ENCODE results near the gene PPM1L. TPM values are rescaled to one million over a fixed set of nuclear protein-coding genes. Genes with fewer than 3 reads are reported as not detected.

PPM1L gene
- total and polyA plus RNA-seq, 2 of the 13 experiments (the other 11 are each of a cell fraction or from before 2014, with no cell fraction given) = 0.22 to 1.4 TPM

DNA sequence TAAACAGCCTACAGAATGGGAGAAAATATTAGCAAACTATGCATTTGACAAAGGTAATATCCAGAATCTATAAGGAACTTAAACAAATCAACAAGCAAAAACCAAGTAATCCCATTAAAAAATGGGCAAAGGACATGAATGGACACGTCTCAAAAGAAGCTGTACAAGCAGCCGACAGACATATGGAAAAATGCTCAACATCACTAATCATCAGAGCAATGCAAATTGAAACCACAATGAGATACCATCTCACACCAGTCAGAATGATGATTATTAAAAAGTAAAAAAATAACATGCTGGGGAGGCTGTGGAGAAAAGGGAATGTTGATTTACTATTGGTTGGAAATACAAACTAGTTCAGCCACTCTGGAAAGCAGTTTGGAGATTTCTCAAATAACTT is 30.7 kb upstream of the PPM1L start (continued):
- TF ChIP-seq, protein P1, sequence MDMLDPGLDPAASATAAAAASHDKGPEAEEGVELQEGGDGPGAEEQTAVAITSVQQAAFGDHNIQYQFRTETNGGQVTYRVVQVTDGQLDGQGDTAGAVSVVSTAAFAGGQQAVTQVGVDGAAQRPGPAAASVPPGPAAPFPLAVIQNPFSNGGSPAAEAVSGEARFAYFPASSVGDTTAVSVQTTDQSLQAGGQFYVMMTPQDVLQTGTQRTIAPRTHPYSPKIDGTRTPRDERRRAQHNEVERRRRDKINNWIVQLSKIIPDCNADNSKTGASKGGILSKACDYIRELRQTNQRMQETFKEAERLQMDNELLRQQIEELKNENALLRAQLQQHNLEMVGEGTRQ (IDR thresholded peaks at IDR 0.05; ENCODE audit: low read depth, low read length) = no peak
- TF ChIP-seq, protein P1 (CRISPR knock-in tag; IDR thresholded peaks at IDR 0.05; ENCODE audit: borderline replicate concordance) = no peak
- TF ChIP-seq, protein P2, sequence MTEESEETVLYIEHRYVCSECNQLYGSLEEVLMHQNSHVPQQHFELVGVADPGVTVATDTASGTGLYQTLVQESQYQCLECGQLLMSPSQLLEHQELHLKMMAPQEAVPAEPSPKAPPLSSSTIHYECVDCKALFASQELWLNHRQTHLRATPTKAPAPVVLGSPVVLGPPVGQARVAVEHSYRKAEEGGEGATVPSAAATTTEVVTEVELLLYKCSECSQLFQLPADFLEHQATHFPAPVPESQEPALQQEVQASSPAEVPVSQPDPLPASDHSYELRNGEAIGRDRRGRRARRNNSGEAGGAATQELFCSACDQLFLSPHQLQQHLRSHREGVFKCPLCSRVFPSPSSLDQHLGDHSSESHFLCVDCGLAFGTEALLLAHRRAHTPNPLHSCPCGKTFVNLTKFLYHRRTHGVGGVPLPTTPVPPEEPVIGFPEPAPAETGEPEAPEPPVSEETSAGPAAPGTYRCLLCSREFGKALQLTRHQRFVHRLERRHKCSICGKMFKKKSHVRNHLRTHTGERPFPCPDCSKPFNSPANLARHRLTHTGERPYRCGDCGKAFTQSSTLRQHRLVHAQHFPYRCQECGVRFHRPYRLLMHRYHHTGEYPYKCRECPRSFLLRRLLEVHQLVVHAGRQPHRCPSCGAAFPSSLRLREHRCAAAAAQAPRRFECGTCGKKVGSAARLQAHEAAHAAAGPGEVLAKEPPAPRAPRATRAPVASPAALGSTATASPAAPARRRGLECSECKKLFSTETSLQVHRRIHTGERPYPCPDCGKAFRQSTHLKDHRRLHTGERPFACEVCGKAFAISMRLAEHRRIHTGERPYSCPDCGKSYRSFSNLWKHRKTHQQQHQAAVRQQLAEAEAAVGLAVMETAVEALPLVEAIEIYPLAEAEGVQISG (CRISPR knock-in tag; IDR thresholded peaks at IDR 0.05) = no peak

DNA sequence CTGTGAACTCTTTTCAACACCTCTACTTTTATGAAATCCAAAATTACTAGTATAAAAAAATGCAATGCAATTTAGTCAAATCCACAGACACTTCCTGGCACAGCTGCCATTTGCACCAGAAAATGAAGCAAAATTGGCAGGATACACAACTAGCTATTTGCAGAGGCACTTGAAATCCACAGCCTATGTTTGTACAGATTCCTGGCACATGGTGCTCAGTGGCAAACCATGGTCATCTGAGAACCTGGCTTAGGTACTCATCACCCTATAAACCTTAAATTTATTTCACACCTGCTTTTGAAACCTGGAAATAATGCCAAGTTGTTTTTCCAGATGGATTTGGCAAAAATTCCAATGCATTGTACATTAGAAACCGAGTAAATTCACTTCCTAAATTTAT is 20.2 kb upstream of the PPM1L start:
- Histone ChIP-seq H3K9me3 (ENCODE audit: low read length) (no peaks in the 10 kb centered on the region), H4K20me1 (ENCODE audit: insufficient read depth, low read length) (no peaks in the 10 kb centered on the region), H3K4me3 (replicated peaks in 1 of 3; ENCODE audit: insufficient read depth in 1 of 3, low read depth in 2 of 3, low read length in 3 of 3) (no peak overlapping the region), H3K9ac (ENCODE audit: insufficient read depth, low read depth, low read length) (no peak overlapping the region), H3K4me1 (ENCODE audit: insufficient read depth, low read length) (no peaks in the 10 kb centered on the region), H3K36me3 (replicated peaks in 1 of 2; ENCODE audit: control insufficient read depth in 1 of 2, insufficient read depth in 2 of 2, low read length in 2 of 2) (no peaks in the 10 kb centered on the region), H3K27me3 (ENCODE audit: control insufficient read depth in 1 of 2, insufficient read depth in 2 of 2, low read length in 2 of 2) (no peaks in the 10 kb centered on the region; a peak in 1 of 5 replicates), H2AFZ (ENCODE audit: low read length) (no peak overlapping the region), H3K4me2 (ENCODE audit: low read depth, low read length) (no peak overlapping the region), H3K27ac (ENCODE audit: extremely low read length, insufficient read depth, low read length) (no peak overlapping the region), H3K79me2 (ENCODE audit: insufficient read depth, low read length) (no peaks in the 10 kb centered on the region)
- POLR2A ChIA-PET = no interaction called here
- BruUV-seq (replicated peaks) = no TSS peak
- CTCF ChIA-PET (ENCODE audit: low intra/inter-chr PET ratio, low total read pairs) = no interaction called here
- DNase-seq (ENCODE audit: low spot score) (no peak), ATAC-seq (no peak), FAIRE-seq (no peak)
- intact Hi-C loops (cut with micrococcal nuclease; ENCODE audit: unreplicated experiment) (no loop called here), in situ Hi-C loops (cut with HindIII; ENCODE audit: extremely low pct_ligation_motif_present, low pct_unique_long_range_greater_than_20kb) (no loop called here)
- 5% methylated on average over 1 of the region's 1 CpG for WGBS (ENCODE audit: low lambda C conversion rate)
- TF ChIP-seq ZNF121 (CRISPR knock-in tag; IDR thresholded peaks at IDR 0.05) = no peak
- TF ChIP-seq ZSCAN12 (CRISPR knock-in tag; IDR thresholded peaks at IDR 0.05) = no peak
- no peak for TF ChIP-seq PRMT3 (CRISPR knock-in tag; IDR thresholded peaks at IDR 0.05; ENCODE audit: borderline replicate concordance, low read depth)
- no peak for TF ChIP-seq RXRB (CRISPR knock-in tag; IDR thresholded peaks at IDR 0.05; ENCODE audit: borderline replicate concordance)
- no peak for TF ChIP-seq ZNF709 (CRISPR knock-in tag; IDR thresholded peaks at IDR 0.05)
- TF ChIP-seq NCOA2 (CRISPR knock-in tag; IDR thresholded peaks at IDR 0.05) = no peak
- TF ChIP-seq, protein P3, sequence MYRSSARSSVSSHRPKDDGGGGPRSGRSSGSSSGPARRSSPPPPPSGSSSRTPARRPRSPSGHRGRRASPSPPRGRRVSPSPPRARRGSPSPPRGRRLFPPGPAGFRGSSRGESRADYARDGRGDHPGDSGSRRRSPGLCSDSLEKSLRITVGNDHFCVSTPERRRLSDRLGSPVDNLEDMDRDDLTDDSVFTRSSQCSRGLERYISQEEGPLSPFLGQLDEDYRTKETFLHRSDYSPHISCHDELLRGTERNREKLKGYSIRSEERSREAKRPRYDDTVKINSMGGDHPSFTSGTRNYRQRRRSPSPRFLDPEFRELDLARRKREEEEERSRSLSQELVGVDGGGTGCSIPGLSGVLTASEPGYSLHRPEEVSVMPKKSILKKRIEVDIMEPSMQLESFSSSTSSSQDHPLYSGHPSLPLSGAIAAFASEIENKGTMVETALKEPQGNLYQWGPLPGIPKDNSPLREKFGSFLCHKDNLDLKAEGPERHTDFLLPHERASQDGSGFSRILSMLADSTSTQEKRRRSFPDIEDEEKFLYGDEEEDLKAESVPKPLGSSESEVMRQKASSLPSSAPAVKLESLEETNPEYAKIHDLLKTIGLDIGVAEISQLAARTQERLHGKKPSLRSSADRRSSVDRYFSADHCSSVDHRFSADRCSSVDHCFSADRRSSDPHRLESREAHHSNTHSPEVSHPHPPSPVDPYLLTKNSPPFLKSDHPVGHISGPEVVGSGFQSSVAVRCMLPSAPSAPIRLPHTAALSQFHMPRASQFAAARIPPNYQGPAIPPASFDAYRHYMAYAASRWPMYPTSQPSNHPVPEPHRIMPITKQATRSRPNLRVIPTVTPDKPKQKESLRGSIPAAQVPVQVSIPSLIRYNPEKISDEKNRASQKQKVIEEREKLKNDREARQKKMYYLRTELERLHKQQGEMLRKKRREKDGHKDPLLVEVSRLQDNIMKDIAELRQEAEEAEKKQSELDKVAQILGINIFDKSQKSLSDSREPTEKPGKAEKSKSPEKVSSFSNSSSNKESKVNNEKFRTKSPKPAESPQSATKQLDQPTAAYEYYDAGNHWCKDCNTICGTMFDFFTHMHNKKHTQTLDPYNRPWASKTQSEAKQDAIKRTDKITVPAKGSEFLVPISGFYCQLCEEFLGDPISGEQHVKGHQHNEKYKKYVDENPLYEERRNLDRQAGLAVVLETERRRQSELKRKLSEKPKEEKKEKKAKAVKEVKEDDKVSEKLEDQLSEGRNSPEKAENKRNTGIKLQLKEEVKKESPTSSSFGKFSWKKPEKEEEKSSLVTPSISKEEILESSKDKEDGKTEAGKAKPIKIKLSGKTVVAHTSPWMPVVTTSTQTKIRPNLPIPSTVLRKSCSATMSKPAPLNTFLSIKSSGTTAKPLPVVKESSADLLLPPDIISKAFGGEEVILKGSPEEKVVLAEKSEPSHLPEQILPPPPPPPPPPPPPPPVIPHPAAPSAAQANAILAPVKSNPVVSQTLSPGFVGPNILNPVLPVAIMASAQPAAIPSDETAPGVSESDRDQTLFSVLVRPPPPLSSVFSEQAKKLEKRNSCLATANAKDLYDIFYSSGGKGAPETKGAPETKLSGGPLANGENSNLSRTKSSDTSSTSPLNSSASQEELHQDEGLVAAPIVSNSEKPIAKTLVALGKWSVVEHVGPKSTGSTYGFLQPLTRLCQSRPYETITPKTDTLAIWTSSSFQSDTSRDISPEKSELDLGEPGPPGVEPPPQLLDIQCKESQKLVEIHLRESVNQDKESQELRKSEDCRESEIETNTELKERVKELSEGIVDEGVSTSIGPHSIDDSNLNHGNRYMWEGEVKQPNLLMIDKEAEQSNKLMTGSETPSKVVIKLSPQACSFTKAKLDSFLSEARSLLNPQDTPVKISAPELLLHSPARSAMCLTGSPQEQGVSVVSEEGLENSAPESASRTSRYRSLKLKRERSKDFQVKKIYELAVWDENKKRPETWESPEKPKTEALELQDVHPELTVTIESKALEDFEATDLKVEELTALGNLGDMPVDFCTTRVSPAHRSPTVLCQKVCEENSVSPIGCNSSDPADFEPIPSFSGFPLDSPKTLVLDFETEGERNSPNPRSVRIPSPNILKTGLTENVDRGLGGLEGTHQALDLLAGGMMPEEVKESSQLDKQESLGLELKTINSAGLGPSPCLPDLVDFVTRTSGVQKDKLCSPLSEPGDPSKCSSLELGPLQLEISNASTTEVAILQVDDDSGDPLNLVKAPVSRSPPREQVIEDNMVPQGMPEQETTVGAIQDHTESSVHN (CRISPR knock-in tag; IDR thresholded peaks at IDR 0.05) = no peak
- no peak for TF ChIP-seq CHD4 (IDR thresholded peaks at IDR 0.05; ENCODE audit: borderline replicate concordance, low read length)

All from HepG2 (cell line).